ENCODE results near the gene LIG4.

The LIG4 gene

DNA sequence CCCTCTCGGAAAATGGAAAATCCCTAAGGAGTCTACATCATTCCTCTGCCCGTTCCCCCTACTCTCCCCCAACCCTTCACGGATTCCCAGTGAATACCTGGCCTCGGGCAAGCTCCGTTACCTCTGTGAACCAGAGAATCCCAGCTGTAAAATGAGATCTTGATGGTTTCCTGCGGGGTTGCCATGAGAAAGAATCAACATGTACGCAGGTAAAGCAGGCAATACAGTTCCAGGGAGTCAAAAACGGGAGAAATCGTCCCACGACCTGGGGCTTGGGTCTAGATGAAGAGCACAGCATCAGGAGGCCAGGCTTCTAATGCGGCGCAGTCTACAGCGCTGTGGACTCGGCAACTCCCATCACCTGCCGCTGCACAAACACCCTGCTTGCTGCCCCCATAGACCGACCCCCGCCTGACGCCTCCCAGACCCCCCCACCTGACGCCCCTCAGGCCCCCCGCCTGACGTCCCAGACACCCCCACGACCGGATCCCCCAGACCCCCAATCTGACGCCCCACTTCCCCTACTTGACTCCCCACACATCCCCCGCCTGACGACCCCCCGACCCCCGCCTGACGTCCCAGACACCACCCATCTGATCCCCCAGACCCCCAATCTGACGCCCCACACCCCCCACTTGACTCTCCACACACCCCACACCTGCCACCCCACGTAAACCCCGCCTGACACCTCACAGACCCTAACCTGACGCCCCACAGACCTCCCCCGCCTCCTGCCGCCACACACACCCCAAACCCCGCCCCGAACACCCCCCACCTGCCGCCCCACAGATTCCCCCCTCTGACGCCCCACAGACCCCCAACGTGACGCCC lies 680 bp downstream of the LIG4 start:
- Histone ChIP-seq H3F3A (ENCODE audit: insufficient read depth, low read length) (0 out of 2 replicates have a peak, but pooled peaks cover 11% of the 10 kb centered on the region), H3K4me2 (ENCODE audit: low read length) (peak overlapping the region; percentile 66), H3K4me3 (ENCODE audit: low read depth, low read length, poor library complexity, severe bottlenecking) (peak overlapping the region; percentile 56), H3K4me1 (ENCODE audit: insufficient read depth, low read length, severe bottlenecking) (peaks cover 56% of the 10 kb centered on the region), H3K27me3 (ENCODE audit: insufficient read depth, low read length) (no peaks in the 10 kb centered on the region), H3K9ac (ENCODE audit: low read length) (peak overlapping the region; percentile 48), H4K20me1 (ENCODE audit: insufficient read depth, low read length) (no peaks in the 10 kb centered on the region), H2AFZ (ENCODE audit: low read length) (no peak overlapping the region), H3K79me2 (ENCODE audit: insufficient read depth, low read length) (no peaks in the 10 kb centered on the region), H3K36me3 (ENCODE audit: insufficient read depth, low read length) (peaks cover 18% of the 10 kb centered on the region), H3K9me2 (ENCODE audit: low read depth, low read length) (no peaks in the 10 kb centered on the region), H3K27ac (ENCODE audit: low read depth, low read length, poor library complexity, severe bottlenecking) (peak overlapping the region; percentile 77), H3K9me3 (ENCODE audit: low read length) (peaks cover 3% of the 10 kb centered on the region; the same call in 1 of the 2 replicates)
- TF ChIP-seq, protein P1, sequence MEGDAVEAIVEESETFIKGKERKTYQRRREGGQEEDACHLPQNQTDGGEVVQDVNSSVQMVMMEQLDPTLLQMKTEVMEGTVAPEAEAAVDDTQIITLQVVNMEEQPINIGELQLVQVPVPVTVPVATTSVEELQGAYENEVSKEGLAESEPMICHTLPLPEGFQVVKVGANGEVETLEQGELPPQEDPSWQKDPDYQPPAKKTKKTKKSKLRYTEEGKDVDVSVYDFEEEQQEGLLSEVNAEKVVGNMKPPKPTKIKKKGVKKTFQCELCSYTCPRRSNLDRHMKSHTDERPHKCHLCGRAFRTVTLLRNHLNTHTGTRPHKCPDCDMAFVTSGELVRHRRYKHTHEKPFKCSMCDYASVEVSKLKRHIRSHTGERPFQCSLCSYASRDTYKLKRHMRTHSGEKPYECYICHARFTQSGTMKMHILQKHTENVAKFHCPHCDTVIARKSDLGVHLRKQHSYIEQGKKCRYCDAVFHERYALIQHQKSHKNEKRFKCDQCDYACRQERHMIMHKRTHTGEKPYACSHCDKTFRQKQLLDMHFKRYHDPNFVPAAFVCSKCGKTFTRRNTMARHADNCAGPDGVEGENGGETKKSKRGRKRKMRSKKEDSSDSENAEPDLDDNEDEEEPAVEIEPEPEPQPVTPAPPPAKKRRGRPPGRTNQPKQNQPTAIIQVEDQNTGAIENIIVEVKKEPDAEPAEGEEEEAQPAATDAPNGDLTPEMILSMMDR (IDR thresholded peaks at IDR 0.05; ENCODE audit: low read length) = no peak
- TF ChIP-seq EZH2 (IDR thresholded peaks at IDR 0.05; ENCODE audit: borderline replicate concordance, low read length) = no peak

DNA sequence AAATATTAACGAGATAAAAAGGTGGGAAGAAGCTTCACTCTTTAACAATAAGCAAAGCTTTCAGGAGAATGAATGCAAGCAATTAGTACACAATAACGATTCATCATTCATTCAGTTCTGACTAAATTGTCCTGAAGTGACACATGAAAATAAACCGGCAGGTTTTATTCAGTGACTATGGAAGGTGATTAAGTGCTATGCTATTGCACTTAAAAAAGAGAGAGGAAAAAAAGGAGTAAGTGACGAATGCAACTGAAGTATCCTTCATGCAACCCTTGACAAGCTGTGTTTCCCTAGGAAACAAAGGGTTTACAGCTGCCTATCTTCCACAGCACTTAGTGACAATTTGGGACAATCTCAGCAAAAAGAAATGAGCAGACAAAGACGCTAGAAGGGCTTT lies 1.4 kb downstream of the LIG4 start:
- Histone ChIP-seq H2AFZ (ENCODE audit: low read length) (no peak overlapping the region), H3K9me3 (ENCODE audit: low read length) (peaks cover 6% of the 10 kb centered on the region; the same call in 1 of the 2 replicates), H3K4me3 (ENCODE audit: low read depth, low read length, poor library complexity, severe bottlenecking) (peak overlapping the region; percentile 56), H3K36me3 (ENCODE audit: insufficient read depth, low read length) (peaks cover 25% of the 10 kb centered on the region), H4K20me1 (ENCODE audit: insufficient read depth, low read length) (no peaks in the 10 kb centered on the region), H3K4me2 (ENCODE audit: low read length) (peak overlapping the region; percentile 66), H3F3A (ENCODE audit: insufficient read depth, low read length) (0 out of 2 replicates have a peak, but pooled peaks cover 11% of the 10 kb centered on the region), H3K9me2 (ENCODE audit: low read depth, low read length) (no peaks in the 10 kb centered on the region), H3K27ac (ENCODE audit: low read depth, low read length, poor library complexity, severe bottlenecking) (peak overlapping the region; percentile 77), H3K79me2 (ENCODE audit: insufficient read depth, low read length) (no peaks in the 10 kb centered on the region), H3K27me3 (ENCODE audit: insufficient read depth, low read length) (no peaks in the 10 kb centered on the region), H3K4me1 (ENCODE audit: insufficient read depth, low read length, severe bottlenecking) (peaks cover 49% of the 10 kb centered on the region), H3K9ac (ENCODE audit: low read length) (peak overlapping the region; percentile 48)
- TF ChIP-seq, protein P1 (IDR thresholded peaks at IDR 0.05; ENCODE audit: low read length) = no peak
- no peak for TF ChIP-seq EZH2 (IDR thresholded peaks at IDR 0.05; ENCODE audit: borderline replicate concordance, low read length)

DNA sequence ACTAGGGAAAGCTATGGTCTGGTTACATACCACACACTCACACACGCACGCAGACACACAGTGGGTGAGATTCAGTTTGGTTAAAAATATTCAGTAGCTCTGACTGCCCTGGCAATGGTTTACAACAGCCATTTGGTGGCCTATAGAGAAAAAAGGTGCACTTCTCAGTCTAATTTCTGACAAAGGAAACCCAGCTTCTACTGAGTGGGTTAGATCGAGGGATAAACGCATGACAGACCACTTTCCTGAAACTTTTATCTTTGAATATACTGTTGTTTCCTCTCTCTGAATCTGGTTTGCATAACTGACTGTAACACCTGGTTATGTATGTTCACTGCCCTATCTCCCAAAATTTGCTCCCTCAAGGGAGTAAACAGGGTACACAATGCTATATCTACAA lies 2.5 kb downstream of the LIG4 start:
- H3F3A ChIP-seq (ENCODE audit: insufficient read depth, low read length) = 0 out of 2 replicates have a peak, but pooled peaks cover 11% of the 10 kb centered on the region
- no peak overlapping the region; the same call in 1 of the 2 replicates for H3K9ac ChIP-seq (ENCODE audit: low read length)
- no peaks in the 10 kb centered on the region for H3K9me2 ChIP-seq (ENCODE audit: low read depth, low read length)
- no peaks in the 10 kb centered on the region for H4K20me1 ChIP-seq (ENCODE audit: insufficient read depth, low read length)
- peaks cover 48% of the 10 kb centered on the region for H3K4me1 ChIP-seq (ENCODE audit: insufficient read depth, low read length, severe bottlenecking)
- H3K27me3 ChIP-seq (ENCODE audit: insufficient read depth, low read length) = no peaks in the 10 kb centered on the region
- peak overlapping the region; percentile 77 for H3K27ac ChIP-seq (ENCODE audit: low read depth, low read length, poor library complexity, severe bottlenecking)
- H3K4me2 ChIP-seq (ENCODE audit: low read length) = peak overlapping the region; percentile 66
- peaks cover 30% of the 10 kb centered on the region for H3K36me3 ChIP-seq (ENCODE audit: insufficient read depth, low read length)
- peaks cover 6% of the 10 kb centered on the region; the same call in 1 of the 2 replicates for H3K9me3 ChIP-seq (ENCODE audit: low read length)
- no peak overlapping the region for H2AFZ ChIP-seq (ENCODE audit: low read length)
- peak overlapping the region; percentile 56 for H3K4me3 ChIP-seq (ENCODE audit: low read depth, low read length, poor library complexity, severe bottlenecking)
- H3K79me2 ChIP-seq (ENCODE audit: insufficient read depth, low read length) = no peaks in the 10 kb centered on the region
- TF ChIP-seq, protein P1 (IDR thresholded peaks at IDR 0.05; ENCODE audit: low read length) = no peak
- no peak for TF ChIP-seq EZH2 (IDR thresholded peaks at IDR 0.05; ENCODE audit: borderline replicate concordance, low read length)
